ENCODE results near the gene TTC39A. TPM values are rescaled to one million over a fixed set of nuclear protein-coding genes. Genes with fewer than 3 reads are reported as not detected.

TTC39A gene
- total and polyA plus RNA-seq, 4 donors = 16.6 to 46.8 (median 28.5) TPM

DNA sequence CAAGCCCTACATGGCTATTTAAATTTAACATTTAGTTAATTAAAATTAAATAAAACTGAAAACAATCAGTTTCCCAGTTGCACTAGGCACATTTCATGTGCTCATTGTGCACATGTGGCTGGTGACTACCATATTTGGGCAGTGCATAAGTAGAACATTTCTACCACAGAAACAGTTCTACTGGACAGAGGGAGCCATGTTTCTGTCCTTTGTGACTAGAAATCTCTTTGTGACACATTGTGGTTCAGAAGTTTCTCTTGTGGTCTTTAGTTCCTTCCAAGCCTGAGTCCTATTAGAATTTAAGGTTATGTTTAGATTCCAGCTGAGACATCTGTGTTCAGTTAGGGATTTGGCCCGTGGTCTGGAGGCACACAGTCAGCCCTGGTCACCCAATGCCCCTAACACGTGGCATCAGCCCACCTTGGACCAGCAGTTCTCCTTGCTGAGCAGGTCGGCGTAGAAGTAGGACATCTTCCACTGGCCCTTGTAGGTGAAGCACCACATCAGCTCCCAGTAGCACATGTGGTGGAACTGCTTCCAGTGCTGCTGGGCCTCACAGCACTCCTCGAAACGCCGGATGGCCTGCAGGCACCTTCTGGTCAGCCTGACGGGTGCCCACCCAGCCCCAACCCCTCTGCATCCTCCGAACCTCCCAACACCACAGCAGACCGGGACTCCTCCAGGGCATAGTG, 29.1 kb downstream of the TTC39A start:
- no peak for DNase-seq
- Histone ChIP-seq H3K9ac (ENCODE audit: insufficient read depth in 1 of 2, low read length in 2 of 2) (no peak overlapping the region), H3K4me3 (no peak overlapping the region), H3K36me3 (ENCODE audit: control insufficient read depth in 4 of 4, insufficient read depth in 4 of 4, low read length in 4 of 4) (no peaks in the 10 kb centered on the region), H3K9me3 (ENCODE audit: control insufficient read depth in 4 of 4, insufficient read depth in 3 of 4, low read length in 3 of 4) (no peaks in the 10 kb centered on the region), H3K27me3 (ENCODE audit: control insufficient read depth in 3 of 3, insufficient read depth in 3 of 3, low read length in 2 of 3) (no peaks in the 10 kb centered on the region), H3K27ac (ENCODE audit: low read depth in 1 of 2, low read length in 1 of 2) (no peak overlapping the region), H3K4me1 (ENCODE audit: control insufficient read depth in 5 of 5, insufficient read depth in 5 of 5, low read length in 5 of 5) (peaks cover 0 to 10% (median 0%) of the 10 kb centered on the region in 5 donors)
- ATAC-seq (ENCODE audit: insufficient read depth, low FRiP score) = no peak
- 87 to 88% methylated on average over 10 of the region's 10 CpGs for WGBS, 2 donors
- no peak for TF ChIP-seq CTCF (IDR thresholded peaks at IDR 0.05; ENCODE audit: control extremely low read depth, extremely low read depth)

DNA sequence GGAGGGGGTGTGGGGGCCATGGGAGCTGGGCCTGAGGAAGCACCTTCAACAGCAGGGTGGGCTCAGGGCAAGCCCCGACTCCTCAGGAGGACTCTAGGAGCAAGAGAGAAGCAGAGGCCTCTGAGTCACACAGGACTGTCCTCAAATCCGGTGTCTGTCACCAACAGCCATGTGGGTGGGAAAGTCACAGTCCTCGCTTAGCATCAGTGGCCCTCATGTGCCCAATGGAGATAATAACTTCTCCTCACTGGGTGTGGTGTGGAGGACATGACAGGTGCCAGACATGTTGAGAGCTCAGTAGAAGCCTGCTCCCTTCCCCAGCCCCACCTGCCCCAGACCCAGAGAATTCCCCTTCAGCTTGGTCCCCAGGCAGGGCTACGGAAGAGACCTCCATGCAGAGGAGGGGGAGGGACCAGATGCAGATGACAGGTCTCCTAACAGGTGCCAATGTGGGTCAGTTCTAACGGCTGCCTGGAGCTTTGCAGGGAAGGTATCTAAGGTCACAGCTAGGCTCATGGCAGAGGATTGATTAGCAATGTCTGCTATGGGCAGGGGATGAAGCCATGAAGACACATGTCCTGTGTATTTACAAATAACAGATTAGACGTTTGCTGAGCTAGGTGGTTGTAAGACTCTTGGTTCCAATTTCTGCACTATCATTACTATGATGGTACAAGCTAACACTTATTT, 30.2 kb downstream of the TTC39A start:
- ATAC-seq (ENCODE audit: insufficient read depth, low FRiP score) (no peak), DNase-seq (no peak)
- H3K36me3 ChIP-seq (ENCODE audit: control insufficient read depth in 4 of 4, insufficient read depth in 4 of 4, low read length in 4 of 4) = no peaks in the 10 kb centered on the region
- no peak for TF ChIP-seq CTCF (IDR thresholded peaks at IDR 0.05; ENCODE audit: control extremely low read depth, extremely low read depth)
- H3K4me1 ChIP-seq (ENCODE audit: control insufficient read depth in 5 of 5, insufficient read depth in 5 of 5, low read length in 5 of 5) = peaks cover 0 to 9% (median 0%) of the 10 kb centered on the region in 5 donors
- no peaks in the 10 kb centered on the region for H3K27me3 ChIP-seq (ENCODE audit: control insufficient read depth in 3 of 3, insufficient read depth in 3 of 3, low read length in 2 of 3)
- no peak overlapping the region for H3K9ac ChIP-seq (ENCODE audit: insufficient read depth in 1 of 2, low read length in 2 of 2)
- H3K9me3 ChIP-seq (ENCODE audit: control insufficient read depth in 4 of 4, insufficient read depth in 3 of 4, low read length in 3 of 4) = no peaks in the 10 kb centered on the region
- WGBS, 2 donors = 88% methylated on average over 6 of the region's 6 CpGs
- H3K4me3 ChIP-seq = no peak overlapping the region
- H3K27ac ChIP-seq (ENCODE audit: low read depth in 1 of 2, low read length in 1 of 2) = no peak overlapping the region

DNA sequence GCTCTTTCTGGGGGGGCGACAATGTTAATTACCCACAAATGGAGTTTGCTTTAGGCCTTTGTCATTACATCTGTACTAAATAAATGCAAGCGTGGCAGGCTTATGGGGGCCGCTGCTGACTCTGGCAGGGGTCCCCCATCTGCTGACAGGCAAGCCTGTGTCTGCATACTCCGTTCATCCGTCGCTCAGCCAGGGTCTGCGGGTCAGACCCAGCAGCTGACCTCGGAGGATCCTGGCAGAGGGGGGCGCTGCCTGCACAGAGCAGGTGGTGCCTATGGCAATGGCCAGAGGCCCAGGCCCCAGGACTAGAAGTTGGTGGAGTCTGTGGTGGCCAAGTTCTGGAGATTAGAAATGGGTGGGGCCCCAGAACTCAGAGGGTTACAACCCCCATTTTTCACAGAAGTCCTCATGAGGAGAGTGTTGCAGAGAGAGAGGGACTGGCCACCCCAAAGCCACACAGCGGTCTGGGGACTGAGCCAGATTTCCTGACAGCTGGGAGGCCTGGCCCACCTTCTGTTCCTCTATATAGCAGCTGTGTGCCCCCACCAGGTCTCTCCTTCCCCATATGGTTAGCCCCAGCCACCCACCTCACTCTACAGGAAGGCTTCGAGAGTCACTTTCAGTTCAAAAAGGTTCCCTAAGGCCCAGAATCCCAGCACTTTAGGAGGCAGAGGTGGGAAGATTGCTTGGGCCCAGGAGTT, 31.0 kb downstream of the TTC39A start:
- 88 to 94% methylated on average over 11 of the region's 11 CpGs for WGBS, 2 donors
- DNase-seq = no peak
- TF ChIP-seq CTCF (IDR thresholded peaks at IDR 0.05; ENCODE audit: control extremely low read depth, extremely low read depth) = no peak
- no peak overlapping the region for H3K27ac ChIP-seq (ENCODE audit: low read depth in 1 of 2, low read length in 1 of 2)
- H3K9me3 ChIP-seq (ENCODE audit: control insufficient read depth in 4 of 4, insufficient read depth in 3 of 4, low read length in 3 of 4) = no peaks in the 10 kb centered on the region
- peaks cover 0 to 6% (median 0%) of the 10 kb centered on the region in 5 donors for H3K4me1 ChIP-seq (ENCODE audit: control insufficient read depth in 5 of 5, insufficient read depth in 5 of 5, low read length in 5 of 5)
- H3K36me3 ChIP-seq (ENCODE audit: control insufficient read depth in 4 of 4, insufficient read depth in 4 of 4, low read length in 4 of 4) = no peaks in the 10 kb centered on the region
- H3K9ac ChIP-seq (ENCODE audit: insufficient read depth in 1 of 2, low read length in 2 of 2) = no peak overlapping the region
- H3K27me3 ChIP-seq (ENCODE audit: control insufficient read depth in 3 of 3, insufficient read depth in 3 of 3, low read length in 2 of 3) = no peaks in the 10 kb centered on the region
- no peak for ATAC-seq (ENCODE audit: insufficient read depth, low FRiP score)
- no peak overlapping the region for H3K4me3 ChIP-seq
